Right atrium auricular region (tissue), 2 donors: ENCODE data around the gene LRRC56. TPM values are rescaled to one million over a fixed set of nuclear protein-coding genes. Genes with fewer than 3 reads are reported as not detected.

Experiments
- DNase-seq: peaks from one replicate; pipeline ENCODE4 v3.0.0-alpha.2; 2019; ENCODE audit warnings: low spot score
- H3K27ac ChIP-seq, 2 donors: fragments of 200-600 bp; sonication (generic); 1 replicate in 1 of 2; 2 replicates in 1 of 2; pipeline ENCODE4 v1.5.1; 2016 to 2019
- H3K27me3 ChIP-seq, 2 donors: fragments of 200-600 bp; sonication (generic); one replicate each; pipeline versions ENCODE4 v1.5.1 to v1.6.0; 2017 to 2019
- H3K36me3 ChIP-seq: fragments of 200-600 bp; sonication (generic); one replicate; pipeline ENCODE4 v1.5.1; 2016
- H3K4me1 ChIP-seq, 2 donors: fragments of 200-600 bp; sonication (generic); one replicate each; pipeline versions ENCODE4 v1.5.1 to v1.6.0; 2017 to 2019
- H3K4me3 ChIP-seq, 2 donors: fragments of 200-600 bp; sonication (generic); 1 replicate in 1 of 2; 2 replicates in 1 of 2; pipeline ENCODE4 v1.5.1; 2017 to 2019; ENCODE audit warnings: mild to moderate bottlenecking in 1 of 2, moderate library complexity in 1 of 2
- H3K9me3 ChIP-seq, 2 donors: fragments of 200-600 bp; sonication (generic); one replicate each; pipeline ENCODE4 v1.5.1; 2019
- CTCF ChIP-seq, 2 donors: fragments of 200-600 bp; sonication (generic); IDR thresholded peaks; one replicate each; pipeline ENCODE4 v1.5.1; 2019; ENCODE audit warnings: antibody characterized with exemption in 2 of 2
- total RNA-seq, 2 donors: library from RNA; depleted of rRNA; stranded (reverse); fragments of >200 nt; gene quantifications; one replicate each; pipeline ENCODE4 v1.1.0, GENCODE V29; 2016

The LRRC56 gene
- total RNA-seq, 2 donors from 2014 or later, result 0.12 to 0.15 TPM

- no peak for DNase-seq
- Histone ChIP-seq H3K27me3 (peaks cover 8 to 23% of the 10 kb centered on the region in 2 donors), H3K27ac (no peak overlapping the region), H3K4me3 (no peak overlapping the region), H3K36me3 (no peaks in the 10 kb centered on the region), H3K4me1 (peaks cover 0 to 9% of the 10 kb centered on the region in 2 donors), H3K9me3 (no peaks in the 10 kb centered on the region)
- no peak for TF ChIP-seq CTCF (IDR thresholded peaks at IDR 0.05)
These were observed 12.9 kb downstream of the LRRC56 start for GRCh38 chr11:550021-550745.

GRCh38 chr11:550746-551085 is 13.4 kb downstream of the LRRC56 start:
- no peak overlapping the region for H3K4me3 ChIP-seq
- H3K4me1 ChIP-seq, result peaks cover 0 to 14% of the 10 kb centered on the region in 2 donors
- no peaks in the 10 kb centered on the region for H3K36me3 ChIP-seq
- H3K9me3 ChIP-seq, result no peaks in the 10 kb centered on the region
- TF ChIP-seq CTCF (IDR thresholded peaks at IDR 0.05), result no peak
- no peak overlapping the region for H3K27ac ChIP-seq
- peaks cover 13 to 29% of the 10 kb centered on the region in 2 donors for H3K27me3 ChIP-seq
- no peak for DNase-seq

GRCh38 chr11:551131-551530 is 13.8 kb downstream of the LRRC56 start:
- Histone ChIP-seq H3K27me3 (peaks cover 13 to 30% of the 10 kb centered on the region in 2 donors), H3K4me3 (no peak overlapping the region), H3K9me3 (no peaks in the 10 kb centered on the region), H3K27ac (no peak overlapping the region), H3K36me3 (no peaks in the 10 kb centered on the region), H3K4me1 (peaks cover 0 to 16% of the 10 kb centered on the region in 2 donors)
- TF ChIP-seq CTCF (IDR thresholded peaks at IDR 0.05), result no peak
- no peak for DNase-seq

- Histone ChIP-seq H3K4me1 (peaks cover 0 to 16% of the 10 kb centered on the region in 2 donors), H3K27me3 (peaks cover 14 to 35% of the 10 kb centered on the region in 2 donors), H3K9me3 (no peaks in the 10 kb centered on the region), H3K36me3 (no peaks in the 10 kb centered on the region), H3K4me3 (no peak overlapping the region), H3K27ac (no peak overlapping the region)
- DNase-seq, result no peak
- no peak for TF ChIP-seq CTCF (IDR thresholded peaks at IDR 0.05)
These were observed 14.3 kb downstream of the LRRC56 start for GRCh38 chr11:551596-551995.

DNA sequence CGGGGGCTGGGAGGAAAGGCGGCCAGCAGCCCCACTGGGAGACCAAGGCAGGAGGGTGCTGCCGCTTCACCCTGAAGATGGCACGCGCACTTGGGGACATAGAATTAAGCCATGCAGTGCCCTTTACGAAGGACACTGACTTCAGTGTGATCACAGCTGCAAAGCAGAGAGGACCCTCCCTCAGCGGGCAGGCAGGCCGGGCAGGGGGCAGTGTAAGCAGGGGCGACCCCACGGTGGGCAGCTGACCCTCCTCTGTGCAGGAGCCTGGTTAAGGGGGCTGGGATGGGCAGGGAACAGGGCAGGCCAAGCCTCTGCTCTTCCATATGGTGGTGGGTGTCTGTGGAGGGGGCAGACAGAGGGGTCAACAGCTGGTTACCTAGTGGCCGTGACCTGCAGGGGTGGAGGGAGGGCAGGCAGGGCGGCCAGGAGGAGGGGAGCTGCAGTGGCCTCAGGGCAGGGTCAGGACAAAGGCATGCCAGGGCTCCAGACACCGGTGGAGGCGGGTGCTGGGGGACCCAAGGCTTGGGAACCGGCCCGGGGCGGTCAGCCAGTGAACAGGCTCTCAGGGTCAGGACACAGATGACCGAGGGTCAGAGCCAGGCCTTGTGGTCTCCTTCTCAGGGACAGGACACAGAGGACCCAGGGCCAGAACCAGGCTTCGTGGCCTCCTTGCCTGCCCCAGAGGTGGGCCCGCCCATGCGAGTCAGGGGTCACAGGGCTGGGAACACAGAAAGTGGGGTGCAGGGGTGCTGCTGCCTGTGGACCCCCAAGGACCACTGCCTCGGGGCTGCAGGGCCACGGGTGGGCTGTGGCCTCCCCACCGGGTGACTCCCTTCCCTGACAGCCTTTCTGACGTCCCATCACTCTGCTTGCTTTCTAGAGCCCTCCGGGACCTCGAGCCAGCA is 16.0 kb downstream of the LRRC56 start:
- peaks cover 17 to 36% of the 10 kb centered on the region in 2 donors for H3K27me3 ChIP-seq
- peaks cover 0 to 16% of the 10 kb centered on the region in 2 donors for H3K4me1 ChIP-seq
- H3K4me3 ChIP-seq, result no peak overlapping the region
- DNase-seq, result no peak
- no peaks in the 10 kb centered on the region for H3K36me3 ChIP-seq
- H3K9me3 ChIP-seq, result no peaks in the 10 kb centered on the region
- H3K27ac ChIP-seq, result no peak overlapping the region
- TF ChIP-seq CTCF (IDR thresholded peaks at IDR 0.05), result no peak
